ENCODE measurements around the gene ANKRD13D. TPM values are rescaled to one million over a fixed set of nuclear protein-coding genes. Genes with fewer than 3 reads are reported as not detected.

The ANKRD13D gene
- polyA plus RNA-seq, 2 donors: 36.8 to 87.3 TPM

- H3K36me3 ChIP-seq (ENCODE audit: control insufficient read depth in 2 of 2, insufficient read depth in 2 of 2, low read length in 1 of 2): peaks cover 20 to 69% of the 10 kb centered on the region in 2 donors
- WGBS, 2 donors: 83 to 89% methylated on average over 14 of the region's 14 CpGs
Observed at GRCh38 chr11:67278939-67279588, 10.0 kb upstream of the ANKRD13D start.

GRCh38 chr11:67279589-67280340 lies 9.3 kb upstream of the ANKRD13D start:
- WGBS, 2 donors: 82 to 87% methylated on average over 16 to 17 of the region's 17 CpGs
- peaks cover 22 to 74% of the 10 kb centered on the region in 2 donors for H3K36me3 ChIP-seq (ENCODE audit: control insufficient read depth in 2 of 2, insufficient read depth in 2 of 2, low read length in 1 of 2)
- H3K27ac ChIP-seq (ENCODE audit: low read depth in 2 of 2, low read length in 1 of 2): peak overlapping the region in 1 of 2 donors; percentile 14

More at GRCh38 chr11:67278939-67279588, 10.0 kb upstream of the ANKRD13D start:
- Histone ChIP-seq H3K9me3 (ENCODE audit: control insufficient read depth in 2 of 2, insufficient read depth in 1 of 2, low read depth in 1 of 2, low read length in 1 of 2) (no peaks in the 10 kb centered on the region), H3K27ac (ENCODE audit: low read depth in 2 of 2, low read length in 1 of 2) (peak overlapping the region in 1 of 2 donors; percentile 96), H3K27me3 (ENCODE audit: control insufficient read depth in 1 of 2, insufficient read depth in 2 of 2, low read length in 2 of 2) (no peaks in the 10 kb centered on the region), H3K4me1 (ENCODE audit: control insufficient read depth in 2 of 2, insufficient read depth in 2 of 2, low read length in 1 of 2) (peaks cover 12 to 35% of the 10 kb centered on the region in 2 donors), H3K4me3 (ENCODE audit: low read depth in 1 of 2, low read length in 2 of 2) (no peak overlapping the region)

DNA sequence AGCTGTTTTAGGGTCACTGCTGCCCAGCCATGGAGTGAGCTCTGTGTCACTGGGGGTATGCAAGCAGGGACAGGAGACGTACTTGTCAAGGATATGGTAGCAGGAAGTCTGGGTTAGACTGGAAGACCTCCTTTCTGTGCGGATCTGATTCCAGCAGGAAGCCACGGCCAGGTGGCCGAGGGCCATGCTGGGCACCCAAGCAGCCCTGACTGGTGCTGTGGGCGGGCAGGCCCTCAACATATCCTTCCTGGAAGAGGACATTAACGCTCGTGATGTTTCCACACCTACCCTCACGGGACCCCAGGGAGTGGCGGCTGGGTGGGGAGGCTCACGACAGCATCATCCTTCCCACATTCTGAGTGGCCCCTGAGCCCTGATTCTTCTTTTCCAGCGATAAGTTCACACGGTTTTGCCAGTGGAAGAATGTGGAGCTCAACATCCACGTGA lies 8.7 kb upstream of the ANKRD13D start:
- Histone ChIP-seq H3K4me3 (ENCODE audit: low read depth in 1 of 2, low read length in 2 of 2) (no peak overlapping the region), H3K27ac (ENCODE audit: low read depth in 2 of 2, low read length in 1 of 2) (no peak overlapping the region), H3K36me3 (ENCODE audit: control insufficient read depth in 2 of 2, insufficient read depth in 2 of 2, low read length in 1 of 2) (peaks cover 28 to 76% of the 10 kb centered on the region in 2 donors), H3K27me3 (ENCODE audit: control insufficient read depth in 1 of 2, insufficient read depth in 2 of 2, low read length in 2 of 2) (no peaks in the 10 kb centered on the region), H3K9me3 (ENCODE audit: control insufficient read depth in 2 of 2, insufficient read depth in 1 of 2, low read depth in 1 of 2, low read length in 1 of 2) (no peaks in the 10 kb centered on the region), H3K4me1 (ENCODE audit: control insufficient read depth in 2 of 2, insufficient read depth in 2 of 2, low read length in 1 of 2) (peaks cover 12 to 28% of the 10 kb centered on the region in 2 donors)
- WGBS, 2 donors: 75 to 83% methylated on average over 13 of the region's 13 CpGs

More at GRCh38 chr11:67279589-67280340, 9.3 kb upstream of the ANKRD13D start:
- Histone ChIP-seq H3K27me3 (ENCODE audit: control insufficient read depth in 1 of 2, insufficient read depth in 2 of 2, low read length in 2 of 2) (no peaks in the 10 kb centered on the region), H3K4me3 (ENCODE audit: low read depth in 1 of 2, low read length in 2 of 2) (no peak overlapping the region), H3K9me3 (ENCODE audit: control insufficient read depth in 2 of 2, insufficient read depth in 1 of 2, low read depth in 1 of 2, low read length in 1 of 2) (no peaks in the 10 kb centered on the region), H3K4me1 (ENCODE audit: control insufficient read depth in 2 of 2, insufficient read depth in 2 of 2, low read length in 1 of 2) (peaks cover 12 to 32% of the 10 kb centered on the region in 2 donors)

- Histone ChIP-seq H3K27me3 (ENCODE audit: control insufficient read depth in 1 of 2, insufficient read depth in 2 of 2, low read length in 2 of 2) (no peaks in the 10 kb centered on the region), H3K4me3 (ENCODE audit: low read depth in 1 of 2, low read length in 2 of 2) (no peak overlapping the region), H3K4me1 (ENCODE audit: control insufficient read depth in 2 of 2, insufficient read depth in 2 of 2, low read length in 1 of 2) (peaks cover 7 to 22% of the 10 kb centered on the region in 2 donors), H3K36me3 (ENCODE audit: control insufficient read depth in 2 of 2, insufficient read depth in 2 of 2, low read length in 1 of 2) (peaks cover 28 to 77% of the 10 kb centered on the region in 2 donors), H3K27ac (ENCODE audit: low read depth in 2 of 2, low read length in 1 of 2) (no peak overlapping the region), H3K9me3 (ENCODE audit: control insufficient read depth in 2 of 2, insufficient read depth in 1 of 2, low read depth in 1 of 2, low read length in 1 of 2) (no peaks in the 10 kb centered on the region)
- WGBS, 2 donors: 94% methylated on average over 31 of the region's 31 CpGs
Observed at GRCh38 chr11:67280788-67281551, 8.1 kb upstream of the ANKRD13D start.

GRCh38 chr11:67281552-67282150 lies 7.5 kb upstream of the ANKRD13D start:
- no peak overlapping the region for H3K4me3 ChIP-seq (ENCODE audit: low read depth in 1 of 2, low read length in 2 of 2)
- no peaks in the 10 kb centered on the region for H3K9me3 ChIP-seq (ENCODE audit: control insufficient read depth in 2 of 2, insufficient read depth in 1 of 2, low read depth in 1 of 2, low read length in 1 of 2)
- no peak overlapping the region for H3K27ac ChIP-seq (ENCODE audit: low read depth in 2 of 2, low read length in 1 of 2)
- H3K36me3 ChIP-seq (ENCODE audit: control insufficient read depth in 2 of 2, insufficient read depth in 2 of 2, low read length in 1 of 2): peaks cover 28 to 79% of the 10 kb centered on the region in 2 donors
- 91 to 92% methylated on average over 27 of the region's 27 CpGs for WGBS, 2 donors
- no peaks in the 10 kb centered on the region for H3K27me3 ChIP-seq (ENCODE audit: control insufficient read depth in 1 of 2, insufficient read depth in 2 of 2, low read length in 2 of 2)
- peaks cover 6 to 19% of the 10 kb centered on the region in 2 donors for H3K4me1 ChIP-seq (ENCODE audit: control insufficient read depth in 2 of 2, insufficient read depth in 2 of 2, low read length in 1 of 2)

GRCh38 chr11:67282155-67282875 lies 6.8 kb upstream of the ANKRD13D start:
- Histone ChIP-seq H3K4me3 (ENCODE audit: low read depth in 1 of 2, low read length in 2 of 2) (no peak overlapping the region), H3K27ac (ENCODE audit: low read depth in 2 of 2, low read length in 1 of 2) (peak overlapping the region in 1 of 2 donors; percentile 18), H3K4me1 (ENCODE audit: control insufficient read depth in 2 of 2, insufficient read depth in 2 of 2, low read length in 1 of 2) (peaks cover 4 to 16% of the 10 kb centered on the region in 2 donors), H3K9me3 (ENCODE audit: control insufficient read depth in 2 of 2, insufficient read depth in 1 of 2, low read depth in 1 of 2, low read length in 1 of 2) (no peaks in the 10 kb centered on the region), H3K27me3 (ENCODE audit: control insufficient read depth in 1 of 2, insufficient read depth in 2 of 2, low read length in 2 of 2) (no peaks in the 10 kb centered on the region), H3K36me3 (ENCODE audit: control insufficient read depth in 2 of 2, insufficient read depth in 2 of 2, low read length in 1 of 2) (peaks cover 28 to 82% of the 10 kb centered on the region in 2 donors)
- 85 to 88% methylated on average over 20 of the region's 20 CpGs for WGBS, 2 donors

DNA sequence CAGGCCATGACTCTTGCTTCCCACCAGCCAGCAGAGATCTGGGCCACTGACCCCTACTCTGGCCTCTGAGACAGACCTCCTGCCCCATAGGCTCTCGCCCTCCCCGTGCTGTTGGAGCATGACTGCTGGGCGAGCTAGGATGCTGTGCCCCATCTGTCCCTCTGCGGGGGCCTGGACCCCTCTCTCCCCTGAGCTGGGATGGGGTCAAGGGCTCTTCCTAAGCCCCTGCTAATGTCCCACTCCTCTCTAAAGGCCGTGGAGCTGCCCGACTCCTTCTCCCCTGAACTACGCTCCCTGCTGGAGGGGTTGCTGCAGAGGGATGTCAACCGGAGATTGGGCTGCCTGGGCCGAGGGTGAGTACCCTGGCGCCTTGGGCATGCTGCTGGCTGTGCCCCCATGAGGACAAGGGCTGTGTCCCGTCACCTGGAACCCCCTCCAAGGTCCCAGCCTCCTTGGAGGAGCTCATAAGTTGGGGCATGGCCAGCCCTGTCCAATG lies 6.2 kb upstream of the ANKRD13D start:
- WGBS, 2 donors: 93 to 94% methylated on average over 11 of the region's 11 CpGs
- Histone ChIP-seq H3K4me3 (ENCODE audit: low read depth in 1 of 2, low read length in 2 of 2) (no peak overlapping the region), H3K4me1 (ENCODE audit: control insufficient read depth in 2 of 2, insufficient read depth in 2 of 2, low read length in 1 of 2) (peaks cover 5 to 18% of the 10 kb centered on the region in 2 donors), H3K36me3 (ENCODE audit: control insufficient read depth in 2 of 2, insufficient read depth in 2 of 2, low read length in 1 of 2) (peaks cover 28 to 80% of the 10 kb centered on the region in 2 donors), H3K9me3 (ENCODE audit: control insufficient read depth in 2 of 2, insufficient read depth in 1 of 2, low read depth in 1 of 2, low read length in 1 of 2) (no peaks in the 10 kb centered on the region), H3K27ac (ENCODE audit: low read depth in 2 of 2, low read length in 1 of 2) (peak overlapping the region in 1 of 2 donors; percentile 63), H3K27me3 (ENCODE audit: control insufficient read depth in 1 of 2, insufficient read depth in 2 of 2, low read length in 2 of 2) (no peaks in the 10 kb centered on the region)

DNA sequence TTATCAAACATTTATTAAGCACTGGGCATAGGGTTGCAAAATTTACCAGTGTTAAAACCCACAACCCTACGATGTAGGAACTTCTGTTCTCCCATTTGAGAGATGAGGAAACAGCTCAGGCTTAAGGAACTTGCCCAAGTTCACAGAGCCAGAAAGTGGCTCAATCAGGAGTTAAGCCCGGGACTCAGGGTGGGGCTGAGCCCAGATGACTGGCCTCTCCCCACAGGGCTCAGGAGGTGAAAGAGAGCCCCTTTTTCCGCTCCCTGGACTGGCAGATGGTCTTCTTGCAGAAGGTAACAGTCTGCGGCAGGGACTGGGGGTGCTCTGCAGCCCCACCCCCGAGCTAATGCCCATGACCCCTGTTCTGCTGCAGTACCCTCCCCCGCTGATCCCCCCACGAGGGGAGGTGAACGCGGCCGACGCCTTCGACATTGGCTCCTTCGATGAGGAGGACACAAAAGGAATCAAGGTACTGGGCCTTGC lies 5.6 kb upstream of the ANKRD13D start:
- 83 to 85% methylated on average over 13 of the region's 13 CpGs for WGBS, 2 donors
- H3K4me3 ChIP-seq (ENCODE audit: low read depth in 1 of 2, low read length in 2 of 2): no peak overlapping the region
- H3K36me3 ChIP-seq (ENCODE audit: control insufficient read depth in 2 of 2, insufficient read depth in 2 of 2, low read length in 1 of 2): peaks cover 28 to 80% of the 10 kb centered on the region in 2 donors
- peak overlapping the region; percentile 38 to 63 for H3K27ac ChIP-seq (ENCODE audit: low read depth in 2 of 2, low read length in 1 of 2)
- H3K27me3 ChIP-seq (ENCODE audit: control insufficient read depth in 1 of 2, insufficient read depth in 2 of 2, low read length in 2 of 2): no peaks in the 10 kb centered on the region
- H3K4me1 ChIP-seq (ENCODE audit: control insufficient read depth in 2 of 2, insufficient read depth in 2 of 2, low read length in 1 of 2): peaks cover 4 to 18% of the 10 kb centered on the region in 2 donors
- no peaks in the 10 kb centered on the region for H3K9me3 ChIP-seq (ENCODE audit: control insufficient read depth in 2 of 2, insufficient read depth in 1 of 2, low read depth in 1 of 2, low read length in 1 of 2)
